NCI-H526 (cell line): ENCODE results near the gene ZNF343.
"Not testable (repeated sequence)": the region's sequence is repeated elsewhere in the genome, so short reads cannot be mapped to it uniquely, and the experiment has no call there.

ENCODE experiments used
- DNase-seq, 2 experiments: peaks; one replicate each; lab custom pipeline; 2025; lab: John Stamatoyannopoulos, UW

The ZNF343 gene

DNA sequence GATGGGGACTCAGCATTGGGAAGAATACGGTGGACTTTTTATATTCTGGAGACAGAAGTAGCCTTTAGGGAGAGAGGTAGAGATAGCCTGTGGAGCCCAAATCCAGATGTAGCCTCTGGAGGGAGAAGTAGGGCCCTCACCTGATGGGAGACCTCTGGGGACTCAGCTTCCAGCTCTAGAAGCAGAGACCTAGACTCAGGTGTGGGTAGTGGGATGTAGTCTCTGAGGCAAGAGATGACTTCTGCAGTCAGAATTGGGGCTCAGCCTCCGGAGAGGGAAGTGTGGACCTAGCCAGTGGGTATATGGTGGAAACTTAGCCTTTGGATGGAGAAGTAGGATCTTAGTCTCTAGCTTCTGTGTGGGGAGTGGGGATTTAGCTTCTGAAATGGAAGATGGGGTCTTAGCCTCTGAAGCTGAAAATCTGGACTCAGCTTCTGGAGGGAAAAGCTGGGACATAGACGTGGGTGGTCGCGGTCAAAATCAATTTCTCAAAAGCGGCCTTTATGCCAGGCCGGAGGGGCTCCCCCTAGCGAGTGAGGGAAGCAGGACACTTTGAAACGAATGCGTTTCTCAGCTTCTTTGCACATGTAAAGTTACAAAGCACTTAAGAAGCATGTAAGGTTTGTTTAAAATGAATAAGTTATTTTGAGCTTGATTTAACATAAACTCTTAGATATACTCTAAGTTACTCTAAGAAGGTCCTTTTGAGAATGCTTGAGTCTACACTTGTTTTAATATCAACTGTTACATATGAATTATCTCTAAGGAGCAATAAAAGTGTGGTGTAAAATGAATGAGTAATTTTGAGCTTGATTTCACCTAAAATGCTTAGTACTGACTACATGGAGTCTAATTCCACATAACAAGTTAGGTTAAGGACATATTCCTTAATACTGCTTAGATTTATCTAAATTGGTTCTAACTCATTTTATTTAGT, 12.9 kb upstream of the ZNF343 start:
- peak in 1 of 2 experiments; percentile 54 for DNase-seq

DNA sequence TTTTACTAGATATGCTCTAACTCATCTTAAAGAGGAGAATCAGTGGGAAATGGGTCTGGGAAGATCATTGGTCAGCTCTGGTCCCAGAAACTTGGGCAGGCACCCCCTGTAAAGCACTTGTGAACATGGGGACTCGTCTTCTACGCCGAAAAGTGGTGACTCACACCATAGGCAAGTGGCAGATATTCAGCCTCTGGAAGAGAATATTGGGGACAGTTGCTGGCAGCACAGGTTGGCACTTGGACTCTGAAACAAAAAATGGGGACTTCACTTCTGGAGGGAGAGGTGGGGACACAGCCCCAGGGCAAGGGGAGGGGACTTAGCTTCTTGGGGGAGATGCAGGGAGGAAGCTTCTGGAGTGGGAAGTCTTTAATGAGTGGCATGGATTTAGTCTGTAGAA, 11.9 kb upstream of the ZNF343 start:
- no peak for DNase-seq

DNA sequence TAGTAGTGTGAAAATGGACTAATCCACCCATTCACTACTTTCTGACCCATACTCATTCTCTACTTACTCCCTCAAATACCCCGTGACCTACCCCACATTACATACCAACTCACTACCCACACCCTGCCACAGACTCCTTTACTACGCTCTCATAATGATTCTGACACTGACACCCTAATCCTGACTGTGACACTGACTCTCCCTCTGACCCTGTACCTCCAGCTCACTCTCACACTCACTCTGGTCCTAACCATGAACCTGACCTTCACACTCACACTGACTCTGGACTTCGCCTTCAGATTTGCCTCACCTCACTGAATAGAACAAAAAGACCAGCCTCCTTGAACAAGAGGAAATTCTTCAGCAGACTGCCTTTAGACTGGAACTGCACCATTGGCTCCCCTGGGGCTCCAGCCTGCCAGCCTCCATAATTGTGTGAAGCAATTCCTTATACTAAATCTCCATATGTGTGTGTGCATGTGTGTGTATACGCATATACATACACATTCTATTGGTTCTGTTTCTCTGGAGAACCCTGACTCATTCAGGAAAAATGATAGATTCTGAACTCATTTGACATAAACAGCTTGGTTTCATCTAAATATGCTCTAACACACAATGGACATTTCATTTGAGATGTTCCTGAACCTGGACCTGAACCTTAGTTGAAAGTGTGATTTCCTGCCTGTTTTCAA, 10.5 kb upstream of the ZNF343 start:
- DNase-seq, result no peak

DNA sequence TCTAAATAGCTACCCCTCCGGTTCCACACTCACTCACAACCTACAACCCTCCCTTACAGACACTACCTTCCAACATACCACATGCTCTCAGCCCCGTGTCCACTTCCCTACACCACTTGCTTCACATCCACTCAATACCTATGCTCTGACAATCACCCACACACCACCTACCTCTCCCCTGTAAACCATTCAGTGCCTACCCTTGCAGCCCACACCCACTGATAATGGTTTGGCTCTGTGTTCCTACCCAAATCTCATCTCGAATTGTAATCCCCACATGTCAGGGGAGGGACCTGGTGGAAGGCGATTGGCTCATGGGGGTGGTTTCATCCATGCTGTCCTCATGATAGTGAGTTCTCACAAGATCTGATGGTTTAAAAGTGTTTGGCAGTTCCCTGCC, 9.8 kb upstream of the ZNF343 start:
- DNase-seq, result no peak

DNA sequence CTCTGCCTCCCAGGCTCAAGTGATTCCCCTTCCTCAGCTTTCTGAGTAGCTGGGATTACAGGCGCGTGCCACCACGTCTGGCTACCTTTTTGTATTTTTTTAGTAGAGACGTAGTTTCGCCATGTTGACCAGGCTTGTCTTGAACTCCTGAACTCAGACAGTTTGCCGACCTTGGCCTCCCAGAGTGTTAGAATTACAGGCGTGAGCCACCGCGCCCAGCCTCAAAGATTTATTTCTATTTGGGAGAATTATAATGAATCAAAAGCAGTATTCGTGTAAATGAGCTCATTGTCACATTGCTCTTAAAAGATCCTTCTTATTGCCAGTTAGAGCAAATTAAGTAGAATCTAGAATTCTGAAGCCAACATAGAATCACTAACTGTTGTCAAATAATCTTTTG, 9.4 kb upstream of the ZNF343 start:
- no peak for DNase-seq

DNA sequence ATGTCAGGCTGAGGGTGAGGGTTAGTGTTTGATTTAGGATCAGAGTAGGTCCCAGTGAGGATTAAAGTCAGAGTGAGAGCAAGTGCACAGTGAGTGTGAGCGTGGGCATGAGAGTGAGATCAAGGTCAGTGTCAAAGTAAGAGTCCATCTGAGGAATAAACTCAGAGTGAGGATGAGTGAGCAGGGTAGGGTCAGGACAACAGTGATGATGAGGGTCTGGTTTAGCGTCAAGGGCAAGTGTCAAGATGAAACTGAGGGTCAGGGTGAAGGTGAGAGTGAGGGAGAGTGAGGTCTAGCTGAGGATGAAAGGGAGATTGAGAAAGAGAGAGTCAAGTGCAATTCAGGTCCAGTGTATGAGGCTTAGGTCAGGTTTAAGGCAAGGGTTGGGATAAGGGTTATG, 7.7 kb upstream of the ZNF343 start:
- no peak for DNase-seq

DNA sequence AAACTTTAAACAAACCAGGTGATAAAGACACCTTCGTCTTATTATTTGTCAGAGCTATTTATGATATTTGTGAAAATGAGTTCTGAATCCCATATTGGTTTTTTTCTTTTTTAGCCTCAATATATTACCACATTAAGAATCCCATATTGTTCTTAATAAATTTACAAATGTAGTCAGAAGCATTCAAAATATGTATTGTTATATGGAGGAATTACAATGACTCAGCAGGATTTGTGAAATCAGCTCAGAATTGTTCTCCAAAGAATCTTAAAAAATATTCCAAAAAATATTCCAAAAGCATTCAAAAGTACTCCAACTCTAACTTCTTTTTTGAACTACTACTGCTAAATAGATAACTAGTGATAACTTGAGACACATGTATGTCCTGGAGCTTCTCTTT, 6.5 kb upstream of the ZNF343 start:
- no peak for DNase-seq

DNA sequence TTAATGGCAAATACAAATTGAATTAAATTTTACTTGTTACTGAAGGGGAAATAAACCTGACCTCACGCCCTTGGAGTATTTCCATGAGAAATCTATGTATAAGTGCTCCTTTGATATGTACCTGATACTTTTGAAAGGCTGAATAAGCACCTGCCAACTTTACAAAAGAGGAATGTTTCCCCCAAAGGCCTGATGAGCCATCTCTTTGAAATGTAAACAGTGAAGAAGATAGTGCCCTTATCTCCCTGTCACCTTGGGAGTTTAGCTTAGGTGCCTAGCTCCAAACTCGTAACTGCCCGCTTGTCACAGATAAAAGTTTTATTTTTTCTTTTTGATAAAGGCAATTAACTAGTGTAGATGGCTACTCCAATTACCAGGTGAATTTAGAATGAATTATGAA, 1.1 kb upstream of the ZNF343 start:
- DNase-seq, result no peak

DNA sequence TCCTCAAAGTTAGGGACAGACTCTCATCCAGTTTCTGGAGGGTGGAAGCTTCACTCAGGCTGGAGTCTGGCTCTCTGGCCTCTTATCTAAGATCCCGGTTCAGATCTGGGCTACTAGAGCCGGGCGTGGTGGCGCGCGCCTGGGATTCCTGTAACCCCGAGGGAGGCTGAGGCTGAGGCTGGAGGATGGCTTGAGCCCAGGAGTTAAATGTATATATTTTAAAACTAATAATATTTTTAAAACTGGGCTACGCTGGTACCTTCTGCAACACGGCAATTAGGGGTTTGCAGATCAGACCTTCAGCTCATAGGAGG, 710 bp upstream of the ZNF343 start:
- no peak for DNase-seq

DNA sequence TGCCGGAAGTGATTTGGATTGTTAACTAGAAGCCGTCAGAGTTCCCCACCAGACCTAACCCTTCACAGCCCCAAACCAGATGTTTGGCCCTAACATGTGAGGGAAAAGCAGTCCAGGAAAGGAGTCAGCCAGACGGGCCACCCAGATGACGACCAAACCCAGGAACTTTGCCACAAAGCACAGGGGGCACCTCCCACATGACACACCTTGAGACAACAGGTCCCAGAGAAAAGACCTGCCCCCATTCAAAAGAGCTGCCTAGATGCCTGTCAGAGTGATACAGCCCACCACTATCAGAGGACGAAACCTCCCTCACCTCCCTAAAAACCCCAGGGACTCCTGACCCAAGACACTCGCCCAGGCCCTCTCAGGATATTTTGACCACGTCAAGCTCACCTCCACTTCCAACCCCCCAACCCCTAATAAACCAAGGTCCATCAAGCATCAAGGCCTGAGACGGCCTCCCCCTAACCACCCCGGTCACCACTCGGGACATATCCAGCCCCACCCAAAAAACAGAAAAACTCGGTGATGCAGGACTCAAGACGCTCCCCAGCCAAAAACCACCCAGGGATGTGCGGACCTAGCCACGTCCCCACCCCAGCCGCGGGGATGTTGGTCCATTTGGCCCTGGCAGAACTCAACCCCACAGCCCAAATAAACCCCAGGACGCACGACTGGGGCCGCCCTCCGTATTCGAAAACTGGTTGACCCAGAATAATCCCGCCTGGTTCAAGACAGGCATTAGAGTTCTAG, 662 bp downstream of the ZNF343 start:
- peak in 1 of 2 experiments; percentile 26 for DNase-seq

DNA sequence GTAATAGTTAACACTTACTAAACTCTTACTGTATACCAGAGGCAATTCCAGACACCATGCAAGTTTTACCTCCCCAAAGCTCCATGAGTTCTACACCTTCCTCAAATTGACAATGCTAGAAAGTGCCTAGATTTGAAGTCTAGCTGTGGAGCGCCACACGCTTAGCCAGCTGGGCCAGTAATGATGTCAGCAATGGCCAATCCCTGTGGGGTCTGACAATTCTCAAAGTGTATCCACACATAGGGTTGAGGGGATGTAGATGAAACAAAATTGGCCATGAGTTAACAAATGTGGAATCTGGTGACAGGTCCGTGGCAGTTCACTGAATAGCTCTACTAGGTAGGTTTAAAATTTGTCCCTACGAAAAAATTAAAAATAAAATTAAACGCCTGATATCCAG, 1.3 kb downstream of the ZNF343 start:
- no peak for DNase-seq

DNA sequence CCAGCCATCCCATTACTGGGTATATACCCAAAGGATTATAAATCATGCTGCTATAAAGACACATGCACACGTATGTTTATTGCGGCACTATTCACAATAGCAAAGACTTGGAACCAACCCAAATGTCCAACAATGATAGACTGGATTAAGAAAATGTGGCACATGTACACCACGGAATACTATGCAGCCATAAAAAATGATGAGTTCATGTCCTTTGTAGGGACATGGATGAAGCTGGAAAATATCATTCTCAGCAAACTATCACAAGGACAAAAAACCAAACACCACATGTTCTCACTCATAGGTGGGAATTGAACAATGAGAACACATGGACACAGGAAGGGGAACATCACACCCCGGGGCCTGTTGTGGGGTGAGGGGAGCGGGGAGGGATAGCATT, 2.3 kb downstream of the ZNF343 start:
- not testable (repeated sequence) for DNase-seq

DNA sequence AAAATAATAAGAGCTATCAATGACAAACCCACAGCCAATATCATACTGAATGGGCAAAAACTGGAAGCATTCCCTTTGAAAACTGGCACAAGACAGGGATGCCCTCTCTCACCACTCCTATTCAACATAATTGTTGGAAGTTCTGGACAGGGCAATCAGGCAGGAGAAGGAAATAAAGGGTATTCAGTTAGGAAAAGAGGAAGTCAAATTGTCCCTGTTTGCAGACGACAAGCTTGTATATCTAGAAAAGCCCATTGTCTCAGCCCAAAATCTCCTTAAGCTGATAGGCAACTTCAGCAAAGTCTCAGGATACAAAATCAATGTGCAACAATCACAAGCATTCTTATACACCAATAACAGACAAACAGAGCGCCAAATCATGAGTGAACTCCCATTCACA, 3.9 kb downstream of the ZNF343 start:
- not testable (repeated sequence) for DNase-seq

DNA sequence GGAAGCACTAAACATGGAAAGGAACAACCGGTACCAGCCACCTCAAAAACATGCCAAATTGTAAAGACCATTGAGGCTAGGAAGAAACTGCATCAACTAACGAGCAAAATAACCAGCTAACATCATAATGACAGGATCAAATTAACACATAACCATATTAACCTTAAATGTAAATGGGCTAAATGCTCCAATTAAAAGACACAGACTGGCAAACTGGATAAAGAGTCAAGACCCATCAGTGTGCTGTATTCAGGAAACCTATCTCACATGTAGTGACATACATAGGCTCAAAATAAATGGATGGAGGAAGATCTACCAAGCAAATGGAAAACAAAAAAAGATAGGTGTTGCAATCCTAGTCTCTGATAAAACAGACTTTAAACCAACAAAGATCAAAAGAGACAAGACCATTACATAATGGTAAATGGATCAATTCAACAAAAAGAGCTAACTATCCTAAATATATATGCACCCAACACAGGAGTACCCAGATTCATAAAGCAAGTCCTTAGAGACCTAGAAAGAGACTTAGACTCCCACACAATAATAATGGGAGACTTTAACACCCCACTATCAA, 5.8 kb downstream of the ZNF343 start:
- DNase-seq, result not testable (repeated sequence)

DNA sequence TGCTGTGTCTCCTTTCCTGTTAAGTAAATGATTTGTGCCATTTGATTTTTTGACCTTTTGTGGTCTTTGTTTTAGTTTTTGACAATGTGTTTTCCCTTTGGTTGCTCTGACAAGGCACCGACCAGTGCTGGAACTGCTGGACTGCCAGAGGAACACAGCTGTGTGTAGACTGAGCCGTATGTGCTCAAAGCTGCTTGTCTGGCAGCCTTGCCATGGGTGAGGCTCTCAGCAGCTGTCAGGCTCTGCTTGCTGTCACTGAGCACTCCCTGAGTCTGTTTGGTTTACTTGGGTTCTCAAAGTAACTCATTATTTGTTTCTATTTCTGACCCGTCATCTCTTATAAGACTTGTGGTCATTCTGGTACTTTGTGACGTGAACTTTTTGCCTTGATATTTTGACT, 23.1 kb downstream of the ZNF343 start:
- DNase-seq, result no peak

DNA sequence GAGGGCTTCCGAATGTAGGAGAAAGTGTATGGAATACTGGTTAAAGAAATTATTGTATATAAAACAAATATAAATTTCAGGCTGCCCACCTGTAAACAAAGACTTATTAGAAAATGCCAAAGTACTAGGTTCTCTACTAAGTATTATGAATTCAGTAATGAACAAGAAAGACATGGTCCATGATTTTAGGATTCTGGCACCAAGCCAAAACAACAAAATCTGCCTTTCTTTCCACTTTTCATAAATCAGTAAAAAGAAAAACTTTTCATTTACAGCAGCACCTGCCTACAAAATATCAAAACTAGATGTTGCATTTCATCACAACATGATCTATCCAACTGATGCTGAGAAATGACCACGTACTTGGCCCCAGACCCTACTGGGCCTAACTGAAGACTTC, 23.6 kb downstream of the ZNF343 start:
- DNase-seq, result no peak

DNA sequence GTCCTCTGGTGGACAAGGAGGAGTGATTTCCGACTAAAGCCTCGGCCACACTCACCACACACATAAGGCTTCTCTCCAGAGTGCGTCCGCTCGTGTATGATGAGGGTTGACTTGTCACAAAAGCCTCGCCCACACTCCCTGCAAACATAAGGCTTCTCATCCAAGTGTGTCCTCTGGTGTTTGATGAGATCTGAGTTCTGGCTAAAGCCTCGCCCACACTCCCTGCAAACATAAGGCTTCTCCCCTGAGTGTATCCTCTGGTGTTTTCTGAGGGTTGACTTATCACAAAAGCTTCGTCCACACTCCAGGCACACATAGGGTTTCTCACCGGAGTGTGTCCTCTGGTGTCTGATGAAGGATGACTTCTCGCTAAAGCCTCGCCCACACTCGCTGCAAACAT, 25.2 kb downstream of the ZNF343 start:
- DNase-seq, result no peak

DNA sequence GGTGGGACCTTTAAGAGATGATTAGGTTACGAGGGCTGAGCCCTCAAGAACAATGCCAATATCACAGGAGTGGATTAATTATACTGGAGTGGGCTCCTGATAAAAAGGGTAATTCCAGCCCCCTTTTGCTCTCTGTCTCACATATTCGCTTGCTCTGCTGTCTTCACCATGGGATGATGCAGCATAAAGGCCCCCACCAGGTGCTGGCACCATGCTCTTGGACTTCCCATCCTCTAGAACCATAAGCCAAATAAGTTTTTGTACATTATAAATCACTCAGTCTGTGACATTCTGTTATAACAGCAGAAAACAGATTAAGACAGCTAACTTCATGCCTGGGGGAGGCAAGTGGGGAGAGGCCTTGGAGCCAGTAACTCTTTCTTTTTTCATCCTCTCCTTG, 28.3 kb downstream of the ZNF343 start:
- DNase-seq, result no peak

DNA sequence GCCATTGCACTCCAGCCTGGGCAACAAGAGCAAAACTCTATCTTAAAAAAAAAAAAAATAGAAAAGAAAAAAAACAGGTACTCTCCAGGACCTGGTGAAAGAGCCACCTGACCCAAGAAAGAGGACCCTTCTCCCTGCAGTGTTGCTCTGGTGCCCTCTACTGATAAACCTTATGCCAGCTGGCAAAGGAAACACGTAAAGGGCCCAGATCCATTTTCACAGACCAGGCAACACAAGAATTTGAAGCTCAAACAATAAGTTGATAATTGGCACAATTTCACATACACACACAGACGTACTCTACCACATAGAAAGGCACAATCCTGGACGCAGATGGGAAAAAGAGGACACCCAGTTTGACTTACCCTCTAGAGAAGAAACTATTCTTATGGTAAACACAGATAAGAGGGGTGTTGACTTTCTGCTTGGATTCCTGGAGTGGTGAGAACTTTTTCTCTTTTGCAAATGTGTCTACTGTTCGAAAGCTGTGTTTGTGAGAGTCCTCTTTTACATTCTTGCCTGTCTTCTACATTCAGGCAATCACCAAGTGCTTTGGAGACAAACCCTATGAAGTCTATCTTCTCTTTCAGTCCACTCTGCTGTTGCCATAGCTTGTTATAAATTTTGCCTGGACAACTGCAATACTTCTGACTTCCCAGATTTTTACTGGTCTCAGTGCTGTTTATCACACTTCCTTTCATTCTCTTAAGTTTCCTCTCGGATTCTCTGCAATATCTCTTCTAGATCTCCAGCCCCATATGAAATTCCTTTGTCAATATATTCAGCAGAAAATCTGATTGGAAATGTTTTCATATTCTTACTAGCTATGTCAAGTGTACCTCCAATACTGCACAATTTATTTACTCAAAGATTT, 31.7 kb downstream of the ZNF343 start:
- peak in 1 of 2 experiments; percentile 26 for DNase-seq

DNA sequence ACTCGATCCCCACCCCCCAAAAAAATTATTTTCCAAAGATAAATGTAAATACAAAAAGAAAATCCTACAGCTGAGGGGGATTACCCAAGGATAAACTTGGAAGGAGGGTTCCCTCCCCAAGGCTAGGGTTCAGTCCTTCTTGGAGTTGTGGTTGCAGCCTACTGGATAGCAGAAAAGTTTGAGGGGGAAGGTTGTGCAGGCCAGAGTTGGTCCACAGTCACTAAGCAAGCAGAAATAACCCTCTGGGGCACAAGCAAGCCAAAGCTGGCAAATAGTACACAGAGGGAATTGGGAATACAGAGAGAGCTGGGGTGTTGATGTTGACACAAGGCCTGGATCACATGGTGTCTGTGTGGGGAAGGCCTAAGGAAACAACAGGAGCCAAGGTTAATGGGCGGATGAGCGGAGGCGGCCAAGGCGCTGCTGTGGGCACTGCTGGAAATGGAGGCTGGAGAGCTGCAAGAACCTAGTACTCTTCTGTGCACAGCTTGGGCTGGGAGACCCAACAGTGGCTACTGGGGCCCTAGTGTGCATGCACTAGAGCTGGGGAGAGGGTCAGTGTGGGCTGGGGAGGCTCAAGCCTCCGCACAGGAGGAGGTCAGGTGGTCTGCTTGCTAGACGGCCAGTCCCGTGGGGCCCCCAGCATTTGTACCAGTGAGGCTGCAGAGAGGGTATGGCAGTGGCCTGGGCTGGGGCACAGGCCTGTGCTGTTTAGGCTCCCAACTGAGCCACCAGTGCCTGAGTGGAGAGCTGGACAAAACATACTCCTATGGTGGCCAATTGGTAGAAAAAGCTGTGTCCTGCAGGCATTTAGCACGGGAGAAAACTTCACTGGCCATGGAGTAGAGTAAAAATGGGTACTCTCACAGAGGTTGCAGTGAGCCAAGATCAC, 32.6 kb downstream of the ZNF343 start:
- DNase-seq, result no peak
